Epithelial cell of esophagus (primary cell): ENCODE measurements around the gene BRAT1.

ENCODE experiments used
- DNase-seq: peaks from one replicate; pipeline ENCODE4 v3.0.0; 2010; ENCODE audit warnings: low read depth
- H3K4me3 ChIP-seq: 2 replicates; pipeline ENCODE4 v1.5.1; 2011; ENCODE audit warnings: mild to moderate bottlenecking, low read length, control low read depth
- CTCF ChIP-seq: IDR thresholded peaks from 2 replicates; pipeline ENCODE4 v1.5.1; 2011; ENCODE audit warnings: low read depth, mild to moderate bottlenecking, low read length, control low read depth, inconsistent platforms; ENCODE audit not compliant: insufficient read depth; ENCODE audit errors: missing control alignments

The BRAT1 gene

GRCh38 chr7:2518737-2519118, 36.6 kb downstream of the BRAT1 start:
- peak overlapping the region; percentile 25 for H3K4me3 ChIP-seq

DNA sequence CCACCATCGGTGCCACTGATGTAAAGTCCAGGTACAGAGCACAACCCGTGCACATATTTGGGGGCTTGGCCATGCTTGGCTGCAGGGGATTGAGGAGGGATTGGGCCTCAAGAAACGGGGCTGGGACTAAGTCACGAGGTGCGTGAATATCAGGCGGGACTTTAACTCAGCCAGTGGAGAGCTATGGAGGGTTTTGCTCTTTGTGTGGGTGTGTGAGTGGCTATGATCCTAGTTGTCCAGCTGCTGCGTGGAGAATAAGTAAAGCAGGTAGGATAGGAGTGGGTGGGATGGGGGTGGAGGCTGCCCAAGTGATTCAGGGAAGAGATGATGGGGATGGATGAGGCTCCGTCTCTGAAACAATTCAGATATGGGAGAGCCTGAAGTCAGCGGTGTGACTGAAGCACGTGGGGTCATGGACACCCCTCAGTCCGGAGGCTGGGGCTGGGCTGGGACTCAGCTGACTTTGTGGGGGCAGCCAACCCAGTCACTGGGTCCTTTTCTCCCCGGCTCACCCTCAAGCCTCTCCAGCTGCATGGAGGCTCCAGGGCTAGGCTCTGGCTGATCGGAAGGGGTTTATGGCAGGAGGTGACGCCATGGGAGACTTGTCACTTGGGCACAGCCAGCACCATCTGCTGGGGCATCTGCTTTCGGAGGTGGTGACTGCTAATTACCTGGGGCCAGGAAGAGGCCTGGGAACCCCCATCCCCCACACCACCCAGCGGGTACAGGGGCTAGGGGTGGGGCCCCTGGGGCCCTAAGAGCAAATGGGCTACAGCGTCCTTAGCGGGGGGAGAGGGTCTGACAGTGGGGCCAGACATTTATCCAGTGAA, 37.4 kb downstream of the BRAT1 start:
- no peak overlapping the region for H3K4me3 ChIP-seq
- no peak for TF ChIP-seq CTCF

More at GRCh38 chr7:2518737-2519118, 36.6 kb downstream of the BRAT1 start:
- DNase-seq = no peak
- TF ChIP-seq CTCF = no peak

GRCh38 chr7:2517026-2517425, 38.3 kb downstream of the BRAT1 start:
- no peak for TF ChIP-seq CTCF
- peak; percentile 69 for DNase-seq

More for the DNA sequence above, 37.4 kb downstream of the BRAT1 start:
- no peak for DNase-seq

GRCh38 chr7:2516194-2516555, 39.1 kb downstream of the BRAT1 start:
- no peak for DNase-seq
- TF ChIP-seq CTCF = no peak
- no peak overlapping the region for H3K4me3 ChIP-seq

More at GRCh38 chr7:2517026-2517425, 38.3 kb downstream of the BRAT1 start:
- H3K4me3 ChIP-seq = no peak overlapping the region

GRCh38 chr7:2515424-2516193, 39.7 kb downstream of the BRAT1 start:
- DNase-seq = no peak
- TF ChIP-seq CTCF = no peak
- no peak overlapping the region for H3K4me3 ChIP-seq

- H3K4me3 ChIP-seq = no peak overlapping the region
- DNase-seq = no peak
- no peak for TF ChIP-seq CTCF
Measured at GRCh38 chr7:2514473-2515423, 40.6 kb downstream of the BRAT1 start.
